GM23248 (cell line): ENCODE results near the gene LRAT.

ENCODE experiments used
- EZH2 ChIP-seq: fragments of 200-600 bp; sonication (generic); IDR thresholded peaks from 2 replicates; pipeline ENCODE4 v1.6.1; 2018; ENCODE audit warnings: antibody characterized with exemption, mild to moderate bottlenecking; ENCODE audit not compliant: insufficient read depth, poor library complexity, severe bottlenecking
- EZH2phosphoT487 ChIP-seq: fragments of 200-600 bp; sonication (generic); IDR thresholded peaks from 2 replicates; pipeline ENCODE4 v1.6.1; 2018; ENCODE audit warnings: antibody characterized with exemption, moderate library complexity, mild to moderate bottlenecking, low read depth; ENCODE audit not compliant: insufficient read depth

DNA sequence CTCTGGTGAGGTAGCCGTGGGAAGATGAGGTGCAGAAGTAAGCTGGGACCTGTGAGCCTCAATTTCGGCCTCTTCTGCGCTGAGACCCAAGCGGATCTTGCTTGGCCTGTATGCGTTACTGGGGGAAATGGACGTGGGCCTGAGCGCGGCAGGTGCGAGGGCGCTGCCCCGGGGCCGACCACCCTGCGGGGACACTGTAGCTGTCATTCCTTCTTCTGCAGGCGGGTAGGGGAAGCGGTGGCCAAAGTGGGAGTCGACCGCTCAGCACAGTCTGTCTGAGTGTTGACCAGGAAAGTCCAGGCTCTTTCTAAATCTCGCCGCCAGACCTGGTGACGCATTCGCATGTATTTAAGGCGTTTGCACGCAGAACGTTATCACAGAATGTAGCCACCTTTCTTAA is 3.3 kb upstream of the LRAT start:
- TF ChIP-seq EZH2phosphoT487, result no peak
- TF ChIP-seq EZH2, result no peak
